Right forelimb (tissue), 1 donor: ENCODE data around the gene HBA2.
"Not testable (repeated sequence)": the region's sequence is repeated elsewhere in the genome, so short reads cannot be mapped to it uniquely, and the experiment has no call there.

Source experiments
- DNase-seq: peaks from one replicate; pipeline ENCODE4 v3.0.0-alpha.2; 2018

HBA2 gene

GRCh38 chr16:172374-172941 is at the start of gene HBA2:
TSS of gene HBA2 (plus strand) at chr16:172876. CDS start at chr16:172913, 37 bp downstream.
- DNase-seq = not testable (repeated sequence)

- not testable (repeated sequence) for DNase-seq
These were observed 48.9 kb upstream of the HBA2 start for GRCh38 chr16:123558-124350.

- no peak for DNase-seq
These were observed 47.7 kb upstream of the HBA2 start for GRCh38 chr16:125011-125410.

GRCh38 chr16:129075-129474 is 43.6 kb upstream of the HBA2 start:
- no peak for DNase-seq

GRCh38 chr16:130533-131173 is 42.0 kb upstream of the HBA2 start:
- no peak for DNase-seq

- no peak for DNase-seq
These were observed 40.6 kb upstream of the HBA2 start for GRCh38 chr16:132120-132519.

- DNase-seq = no peak
These were observed 39.0 kb upstream of the HBA2 start for GRCh38 chr16:133716-134115.

GRCh38 chr16:138049-138417 is 34.6 kb upstream of the HBA2 start:
- peak; percentile 68 for DNase-seq

GRCh38 chr16:140175-140857 is 32.4 kb upstream of the HBA2 start:
- no peak for DNase-seq

- DNase-seq = no peak
These were observed 30.2 kb upstream of the HBA2 start for GRCh38 chr16:142405-142967.

- DNase-seq = no peak
These were observed 29.6 kb upstream of the HBA2 start for GRCh38 chr16:143047-143446.

GRCh38 chr16:143456-143855 is 29.2 kb upstream of the HBA2 start:
- no peak for DNase-seq

GRCh38 chr16:144797-145252 is 27.9 kb upstream of the HBA2 start:
- no peak for DNase-seq

- no peak for DNase-seq
These were observed 26.0 kb upstream of the HBA2 start for GRCh38 chr16:146646-147045.

GRCh38 chr16:149024-149660 is 23.5 kb upstream of the HBA2 start:
- no peak for DNase-seq

GRCh38 chr16:152141-153128 is 20.2 kb upstream of the HBA2 start, which contains the start of gene HBZ:
TSS of gene HBZ (plus strand) at chr16:152644. CDS start at chr16:152910, 266 bp downstream.
- DNase-seq = no peak

GRCh38 chr16:153129-153521 is 19.6 kb upstream of the HBA2 start:
- not testable (repeated sequence) for DNase-seq

- not testable (repeated sequence) for DNase-seq
These were observed 19.0 kb upstream of the HBA2 start for GRCh38 chr16:153550-154216.

- peak; percentile 60 for DNase-seq
These were observed 18.3 kb upstream of the HBA2 start for GRCh38 chr16:154217-155030.

GRCh38 chr16:155031-155398 is 17.7 kb upstream of the HBA2 start:
- DNase-seq = no peak
